ENCODE data around the gene CHAD.

The CHAD gene

DNA sequence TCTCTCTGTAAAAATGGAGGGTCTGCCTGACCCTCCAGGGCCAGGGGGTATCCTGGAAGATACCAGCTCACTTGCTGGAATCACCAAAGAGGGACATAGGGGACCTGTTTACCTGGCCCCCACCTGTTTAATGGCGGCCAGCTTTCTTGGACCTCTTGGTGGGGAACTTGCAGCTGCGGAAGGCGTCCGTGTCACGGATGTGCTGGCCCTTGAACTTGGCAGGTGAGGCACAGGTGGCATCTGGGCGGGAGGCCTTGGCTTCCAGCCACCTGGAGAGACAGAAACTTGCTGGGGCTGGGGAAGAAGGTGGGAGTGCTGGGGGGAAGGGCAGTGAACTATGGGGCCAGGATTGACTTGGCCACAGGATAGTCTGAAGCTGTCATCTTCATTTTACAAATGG lies 3.5 kb downstream of the CHAD start:
- Histone ChIP-seq H3K9me3 (ENCODE audit: control insufficient read depth, insufficient read depth, low read depth, low read length) (no peaks in the 10 kb centered on the region), H3K4me3 (ENCODE audit: low read depth, low read length) (no peak overlapping the region), H3K27ac (ENCODE audit: extremely low read depth, low read depth, low read length) (no peak overlapping the region), H3K4me1 (ENCODE audit: control insufficient read depth, insufficient read depth, low read length) (no peaks in the 10 kb centered on the region), H3K36me3 (ENCODE audit: control insufficient read depth in 2 of 2, insufficient read depth in 1 of 2, low read length in 2 of 2) (peaks cover 0 to 37% of the 10 kb centered on the region in 2 experiments; a peak in 1 of 3 replicates)
- ChIA-PET POLR2A (no interaction called here), CTCF (interaction anchor here (0.6 to 0.8 kb wide), 2 partner anchors 13 to 30 kb away, joined by 3 to 5 read pairs; partner anchors contain the start of gene RSAD1)
- TF ChIP-seq, protein P1, sequence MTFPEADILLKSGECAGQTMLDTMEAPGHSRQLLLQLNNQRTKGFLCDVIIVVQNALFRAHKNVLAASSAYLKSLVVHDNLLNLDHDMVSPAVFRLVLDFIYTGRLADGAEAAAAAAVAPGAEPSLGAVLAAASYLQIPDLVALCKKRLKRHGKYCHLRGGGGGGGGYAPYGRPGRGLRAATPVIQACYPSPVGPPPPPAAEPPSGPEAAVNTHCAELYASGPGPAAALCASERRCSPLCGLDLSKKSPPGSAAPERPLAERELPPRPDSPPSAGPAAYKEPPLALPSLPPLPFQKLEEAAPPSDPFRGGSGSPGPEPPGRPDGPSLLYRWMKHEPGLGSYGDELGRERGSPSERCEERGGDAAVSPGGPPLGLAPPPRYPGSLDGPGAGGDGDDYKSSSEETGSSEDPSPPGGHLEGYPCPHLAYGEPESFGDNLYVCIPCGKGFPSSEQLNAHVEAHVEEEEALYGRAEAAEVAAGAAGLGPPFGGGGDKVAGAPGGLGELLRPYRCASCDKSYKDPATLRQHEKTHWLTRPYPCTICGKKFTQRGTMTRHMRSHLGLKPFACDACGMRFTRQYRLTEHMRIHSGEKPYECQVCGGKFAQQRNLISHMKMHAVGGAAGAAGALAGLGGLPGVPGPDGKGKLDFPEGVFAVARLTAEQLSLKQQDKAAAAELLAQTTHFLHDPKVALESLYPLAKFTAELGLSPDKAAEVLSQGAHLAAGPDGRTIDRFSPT (tag by site-specific recombination; IDR thresholded peaks at IDR 0.05): 0 out of 2 replicates have a peak, but pooled peaks have one; percentile 15
- TF ChIP-seq YY2 (tag by site-specific recombination; IDR thresholded peaks at IDR 0.05): no peak

DNA sequence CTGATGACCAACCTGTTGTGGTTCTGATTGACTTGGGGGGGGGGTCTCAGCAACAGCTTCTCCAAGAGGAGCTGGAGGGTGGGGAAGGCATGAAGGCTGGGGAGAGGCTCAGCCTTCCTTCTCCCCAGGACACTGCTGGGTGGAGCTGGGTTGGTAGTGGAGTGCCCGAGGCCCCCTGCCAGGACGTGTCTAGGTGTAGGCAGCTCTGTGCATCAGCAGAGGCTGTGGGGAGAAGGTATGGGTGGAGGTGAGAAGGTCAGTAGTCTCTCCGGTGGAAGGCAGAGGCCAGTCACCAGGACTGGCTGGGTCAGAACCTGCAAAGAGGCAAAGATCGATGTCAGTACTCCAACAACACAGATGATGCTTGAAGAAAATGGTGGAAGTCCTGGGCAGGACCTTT lies 3.9 kb downstream of the CHAD start:
- no peak overlapping the region for H3K4me3 ChIP-seq (ENCODE audit: low read depth, low read length)
- no peaks in the 10 kb centered on the region for H3K4me1 ChIP-seq (ENCODE audit: control insufficient read depth, insufficient read depth, low read length)
- CTCF ChIA-PET: interaction anchor here (0.6 to 0.8 kb wide), 2 partner anchors 14 to 30 kb away, joined by 3 to 5 read pairs; partner anchors contain the start of gene RSAD1
- no peaks in the 10 kb centered on the region for H3K9me3 ChIP-seq (ENCODE audit: control insufficient read depth, insufficient read depth, low read depth, low read length)
- peaks cover 0 to 37% of the 10 kb centered on the region in 2 experiments; a peak in 1 of 3 replicates for H3K36me3 ChIP-seq (ENCODE audit: control insufficient read depth in 2 of 2, insufficient read depth in 1 of 2, low read length in 2 of 2)
- H3K27ac ChIP-seq (ENCODE audit: extremely low read depth, low read depth, low read length): no peak overlapping the region
- POLR2A ChIA-PET: no interaction called here
- TF ChIP-seq, protein P2, sequence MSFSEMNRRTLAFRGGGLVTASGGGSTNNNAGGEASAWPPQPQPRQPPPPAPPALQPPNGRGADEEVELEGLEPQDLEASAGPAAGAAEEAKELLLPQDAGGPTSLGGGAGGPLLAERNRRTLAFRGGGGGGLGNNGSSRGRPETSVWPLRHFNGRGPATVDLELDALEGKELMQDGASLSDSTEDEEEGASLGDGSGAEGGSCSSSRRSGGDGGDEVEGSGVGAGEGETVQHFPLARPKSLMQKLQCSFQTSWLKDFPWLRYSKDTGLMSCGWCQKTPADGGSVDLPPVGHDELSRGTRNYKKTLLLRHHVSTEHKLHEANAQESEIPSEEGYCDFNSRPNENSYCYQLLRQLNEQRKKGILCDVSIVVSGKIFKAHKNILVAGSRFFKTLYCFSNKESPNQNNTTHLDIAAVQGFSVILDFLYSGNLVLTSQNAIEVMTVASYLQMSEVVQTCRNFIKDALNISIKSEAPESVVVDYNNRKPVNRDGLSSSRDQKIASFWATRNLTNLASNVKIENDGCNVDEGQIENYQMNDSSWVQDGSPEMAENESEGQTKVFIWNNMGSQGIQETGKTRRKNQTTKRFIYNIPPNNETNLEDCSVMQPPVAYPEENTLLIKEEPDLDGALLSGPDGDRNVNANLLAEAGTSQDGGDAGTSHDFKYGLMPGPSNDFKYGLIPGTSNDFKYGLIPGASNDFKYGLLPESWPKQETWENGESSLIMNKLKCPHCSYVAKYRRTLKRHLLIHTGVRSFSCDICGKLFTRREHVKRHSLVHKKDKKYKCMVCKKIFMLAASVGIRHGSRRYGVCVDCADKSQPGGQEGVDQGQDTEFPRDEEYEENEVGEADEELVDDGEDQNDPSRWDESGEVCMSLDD (tag by site-specific recombination; IDR thresholded peaks at IDR 0.05): no peak
- peak; percentile 33; the same call in 1 of the 2 replicates for TF ChIP-seq ZNF394 (tag by site-specific recombination; IDR thresholded peaks at IDR 0.05; ENCODE audit: borderline replicate concordance)

DNA sequence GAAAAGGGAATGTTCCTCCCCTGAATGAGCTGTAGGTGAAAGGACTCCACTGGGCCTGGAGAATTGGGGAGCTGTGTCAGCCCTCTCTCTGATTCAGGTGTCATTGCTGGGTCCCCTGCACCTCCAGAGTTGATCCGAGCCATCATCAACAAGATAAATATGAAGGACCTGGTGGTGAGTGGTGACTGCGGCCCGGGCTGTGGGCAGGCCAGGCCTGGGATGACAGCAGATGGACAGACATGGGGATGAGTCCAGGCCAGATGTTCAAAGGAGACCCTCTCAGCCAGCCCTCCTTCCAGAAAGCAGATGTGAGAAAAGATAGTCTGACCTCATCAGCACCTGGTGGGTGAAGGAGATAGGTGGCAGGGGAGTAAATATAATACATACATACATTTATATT lies 4.6 kb downstream of the CHAD start:
- H3K4me3 ChIP-seq (ENCODE audit: low read depth, low read length): no peak overlapping the region
- POLR2A ChIA-PET: no interaction called here
- peaks cover 5% of the 10 kb centered on the region; the same call in 1 of the 2 replicates for H3K4me1 ChIP-seq (ENCODE audit: control insufficient read depth, insufficient read depth, low read length)
- no peaks in the 10 kb centered on the region for H3K9me3 ChIP-seq (ENCODE audit: control insufficient read depth, insufficient read depth, low read depth, low read length)
- TF ChIP-seq ZNF837 (tag by site-specific recombination; IDR thresholded peaks at IDR 0.05) (no peak), ZNF707 (tag by site-specific recombination; IDR thresholded peaks at IDR 0.05) (no peak), ZNF626 (tag by site-specific recombination; IDR thresholded peaks at IDR 0.05) (no peak), ZNF555 (tag by site-specific recombination; conservative IDR thresholded peaks at IDR 0.05) (no peak), ZNF311 (tag by site-specific recombination; IDR thresholded peaks at IDR 0.05; ENCODE audit: borderline replicate concordance) (no peak), KLF1 (tag by site-specific recombination; IDR thresholded peaks at IDR 0.05) (no peak), ZNF501 (tag by site-specific recombination; IDR thresholded peaks at IDR 0.05) (no peak), ZNF624 (tag by site-specific recombination; IDR thresholded peaks at IDR 0.05) (no peak), ZFP69B (tag by site-specific recombination; IDR thresholded peaks at IDR 0.05) (no peak), ZNF274 (IDR thresholded peaks at IDR 0.05; ENCODE audit: low read length) (no peak), ZNF274 (tag by site-specific recombination; IDR thresholded peaks at IDR 0.05; ENCODE audit: borderline replicate concordance) (no peak), ZNF664 (tag by site-specific recombination; IDR thresholded peaks at IDR 0.05) (no peak)
- TF ChIP-seq, protein P3, sequence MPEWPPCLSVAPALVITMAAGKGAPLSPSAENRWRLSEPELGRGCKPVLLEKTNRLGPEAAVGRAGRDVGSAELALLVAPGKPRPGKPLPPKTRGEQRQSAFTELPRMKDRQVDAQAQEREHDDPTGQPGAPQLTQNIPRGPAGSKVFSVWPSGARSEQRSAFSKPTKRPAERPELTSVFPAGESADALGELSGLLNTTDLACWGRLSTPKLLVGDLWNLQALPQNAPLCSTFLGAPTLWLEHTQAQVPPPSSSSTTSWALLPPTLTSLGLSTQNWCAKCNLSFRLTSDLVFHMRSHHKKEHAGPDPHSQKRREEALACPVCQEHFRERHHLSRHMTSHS (tag by site-specific recombination; IDR thresholded peaks at IDR 0.05): no peak
- TF ChIP-seq, protein P4, sequence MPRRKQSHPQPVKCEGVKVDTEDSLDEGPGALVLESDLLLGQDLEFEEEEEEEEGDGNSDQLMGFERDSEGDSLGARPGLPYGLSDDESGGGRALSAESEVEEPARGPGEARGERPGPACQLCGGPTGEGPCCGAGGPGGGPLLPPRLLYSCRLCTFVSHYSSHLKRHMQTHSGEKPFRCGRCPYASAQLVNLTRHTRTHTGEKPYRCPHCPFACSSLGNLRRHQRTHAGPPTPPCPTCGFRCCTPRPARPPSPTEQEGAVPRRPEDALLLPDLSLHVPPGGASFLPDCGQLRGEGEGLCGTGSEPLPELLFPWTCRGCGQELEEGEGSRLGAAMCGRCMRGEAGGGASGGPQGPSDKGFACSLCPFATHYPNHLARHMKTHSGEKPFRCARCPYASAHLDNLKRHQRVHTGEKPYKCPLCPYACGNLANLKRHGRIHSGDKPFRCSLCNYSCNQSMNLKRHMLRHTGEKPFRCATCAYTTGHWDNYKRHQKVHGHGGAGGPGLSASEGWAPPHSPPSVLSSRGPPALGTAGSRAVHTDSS (tag by site-specific recombination; IDR thresholded peaks at IDR 0.05): no peak
- TF ChIP-seq, protein P5, sequence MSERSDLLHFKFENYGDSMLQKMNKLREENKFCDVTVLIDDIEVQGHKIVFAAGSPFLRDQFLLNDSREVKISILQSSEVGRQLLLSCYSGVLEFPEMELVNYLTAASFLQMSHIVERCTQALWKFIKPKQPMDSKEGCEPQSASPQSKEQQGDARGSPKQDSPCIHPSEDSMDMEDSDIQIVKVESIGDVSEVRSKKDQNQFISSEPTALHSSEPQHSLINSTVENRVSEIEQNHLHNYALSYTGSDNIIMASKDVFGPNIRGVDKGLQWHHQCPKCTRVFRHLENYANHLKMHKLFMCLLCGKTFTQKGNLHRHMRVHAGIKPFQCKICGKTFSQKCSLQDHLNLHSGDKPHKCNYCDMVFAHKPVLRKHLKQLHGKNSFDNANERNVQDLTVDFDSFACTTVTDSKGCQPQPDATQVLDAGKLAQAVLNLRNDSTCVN (tag by site-specific recombination; optimal IDR thresholded peaks at IDR 0.05): no peak
- TF ChIP-seq, protein P6, sequence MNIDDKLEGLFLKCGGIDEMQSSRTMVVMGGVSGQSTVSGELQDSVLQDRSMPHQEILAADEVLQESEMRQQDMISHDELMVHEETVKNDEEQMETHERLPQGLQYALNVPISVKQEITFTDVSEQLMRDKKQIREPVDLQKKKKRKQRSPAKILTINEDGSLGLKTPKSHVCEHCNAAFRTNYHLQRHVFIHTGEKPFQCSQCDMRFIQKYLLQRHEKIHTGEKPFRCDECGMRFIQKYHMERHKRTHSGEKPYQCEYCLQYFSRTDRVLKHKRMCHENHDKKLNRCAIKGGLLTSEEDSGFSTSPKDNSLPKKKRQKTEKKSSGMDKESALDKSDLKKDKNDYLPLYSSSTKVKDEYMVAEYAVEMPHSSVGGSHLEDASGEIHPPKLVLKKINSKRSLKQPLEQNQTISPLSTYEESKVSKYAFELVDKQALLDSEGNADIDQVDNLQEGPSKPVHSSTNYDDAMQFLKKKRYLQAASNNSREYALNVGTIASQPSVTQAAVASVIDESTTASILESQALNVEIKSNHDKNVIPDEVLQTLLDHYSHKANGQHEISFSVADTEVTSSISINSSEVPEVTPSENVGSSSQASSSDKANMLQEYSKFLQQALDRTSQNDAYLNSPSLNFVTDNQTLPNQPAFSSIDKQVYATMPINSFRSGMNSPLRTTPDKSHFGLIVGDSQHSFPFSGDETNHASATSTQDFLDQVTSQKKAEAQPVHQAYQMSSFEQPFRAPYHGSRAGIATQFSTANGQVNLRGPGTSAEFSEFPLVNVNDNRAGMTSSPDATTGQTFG (tag by site-specific recombination; IDR thresholded peaks at IDR 0.05; ENCODE audit: borderline replicate concordance): no peak
- no peak overlapping the region for H3K27ac ChIP-seq (ENCODE audit: extremely low read depth, low read depth, low read length)
- CTCF ChIA-PET: interaction anchor here (0.6 to 1.0 kb wide), 2 partner anchors 67 to 79 kb away, joined by 3 read pairs; partner anchors contain the start of gene LRRC59
- peaks cover 0 to 37% of the 10 kb centered on the region in 2 experiments; a peak in 1 of 3 replicates for H3K36me3 ChIP-seq (ENCODE audit: control insufficient read depth in 2 of 2, insufficient read depth in 1 of 2, low read length in 2 of 2)
